SHP77 treated with DMSO at 0.1 percent for 48 hours (cell line): ENCODE data around the gene MAP2K2.

Experiments used
- DNase-seq: peaks from one replicate; lab custom pipeline; 2025; lab: John Stamatoyannopoulos, UW

MAP2K2 gene

GRCh38 chr19:4099041-4099764, 24.7 kb downstream of the MAP2K2 start:
- no peak for DNase-seq

GRCh38 chr19:4098493-4098892, 25.4 kb downstream of the MAP2K2 start:
- DNase-seq, result no peak

- DNase-seq, result no peak
Observed at GRCh38 chr19:4097501-4097900, 26.4 kb downstream of the MAP2K2 start.

GRCh38 chr19:4096049-4096892, 27.7 kb downstream of the MAP2K2 start:
- no peak for DNase-seq

GRCh38 chr19:4095488-4095844, 28.5 kb downstream of the MAP2K2 start:
- DNase-seq, result no peak

- DNase-seq, result no peak
Observed at GRCh38 chr19:4094761-4095487, 29.0 kb downstream of the MAP2K2 start.

GRCh38 chr19:4094291-4094690, 29.6 kb downstream of the MAP2K2 start:
- DNase-seq, result no peak

- no peak for DNase-seq
Observed at GRCh38 chr19:4093643-4094175, 30.2 kb downstream of the MAP2K2 start.

- no peak for DNase-seq
Observed at GRCh38 chr19:4090356-4091220, 33.3 kb downstream of the MAP2K2 start.

GRCh38 chr19:4089946-4090345, 34.0 kb downstream of the MAP2K2 start:
- DNase-seq, result no peak

- DNase-seq, result no peak
Observed at GRCh38 chr19:4089400-4089908, 34.5 kb downstream of the MAP2K2 start.

- no peak for DNase-seq
Observed at GRCh38 chr19:4088975-4089374, 34.9 kb downstream of the MAP2K2 start.

GRCh38 chr19:4087787-4088679, 35.9 kb downstream of the MAP2K2 start:
- no peak for DNase-seq

- DNase-seq, result no peak
Observed at GRCh38 chr19:4086411-4086867, 37.5 kb downstream of the MAP2K2 start.

GRCh38 chr19:4084547-4084877, 39.4 kb downstream of the MAP2K2 start:
- no peak for DNase-seq

- no peak for DNase-seq
Observed at GRCh38 chr19:4083677-4084546, 40.0 kb downstream of the MAP2K2 start.

GRCh38 chr19:4082172-4082571, 41.8 kb downstream of the MAP2K2 start:
- no peak for DNase-seq

- no peak for DNase-seq
Observed at GRCh38 chr19:4081441-4082129, 42.3 kb downstream of the MAP2K2 start.

GRCh38 chr19:4080473-4080872, 43.4 kb downstream of the MAP2K2 start:
- no peak for DNase-seq
